GM06990 (cell line): ENCODE results near the gene CD247.

Experiments used
- DNase-seq: peaks from one replicate; pipeline ENCODE4 v3.0.0-alpha.2; 2011; ENCODE audit not compliant: insufficient read length; ENCODE audit errors: extremely low read depth
- H3K27me3 ChIP-seq: replicated peaks from 2 replicates; pipeline ENCODE4 v1.6.0; 2011; ENCODE audit warnings: low read length; ENCODE audit not compliant: control insufficient read depth, insufficient read depth
- H3K36me3 ChIP-seq: 2 replicates; pipeline ENCODE4 v1.5.1; 2011; ENCODE audit warnings: low read length; ENCODE audit not compliant: control insufficient read depth, insufficient read depth
- H3K4me3 ChIP-seq: replicated peaks from 2 replicates; pipeline ENCODE4 v1.5.1; 2011; ENCODE audit warnings: low read depth, mild to moderate bottlenecking, control low read depth, low read length
- TF ChIP-seq, protein P1 (sequence below): IDR thresholded peaks from 2 replicates; pipeline ENCODE4 v1.5.1; 2011; ENCODE audit warnings: low read length, control low read depth, mild to moderate bottlenecking, inconsistent platforms; ENCODE audit not compliant: insufficient read depth, poor library complexity, severe bottlenecking

CD247 gene

DNA sequence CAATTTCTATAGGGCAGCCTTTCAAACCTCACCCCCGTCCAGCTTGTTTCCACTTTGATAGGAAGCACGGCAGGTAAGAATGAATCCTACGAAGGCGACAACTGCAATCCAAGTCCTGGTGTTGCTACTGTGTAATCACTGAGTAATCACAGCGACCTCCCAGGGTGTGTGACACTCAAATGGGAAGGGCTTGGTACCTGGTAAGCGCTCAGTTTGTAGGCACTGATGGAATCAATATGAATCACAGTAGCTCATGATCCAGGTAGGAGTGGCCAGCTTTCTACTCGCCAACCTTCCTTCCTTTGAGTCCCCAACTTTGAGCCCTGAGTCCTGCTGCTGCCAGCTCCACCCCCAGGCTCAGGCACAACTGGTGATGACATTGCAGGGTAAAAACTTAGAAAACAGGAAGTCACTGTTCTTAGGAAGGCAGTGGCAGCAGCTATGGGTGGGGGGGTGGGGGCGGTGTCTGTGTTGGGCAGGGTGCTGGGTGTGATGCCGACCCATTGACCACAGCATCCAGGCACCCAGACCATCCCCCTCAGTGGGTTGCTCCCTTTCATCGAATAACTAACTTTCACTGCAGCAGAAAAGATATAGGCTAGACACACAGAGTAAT, 70.7 kb downstream of the CD247 start:
- no peaks in the 10 kb centered on the region for H3K27me3 ChIP-seq
- no peaks in the 10 kb centered on the region for H3K36me3 ChIP-seq
- H3K4me3 ChIP-seq: no peak overlapping the region
- DNase-seq: peak; percentile 35
- TF ChIP-seq, protein P1, sequence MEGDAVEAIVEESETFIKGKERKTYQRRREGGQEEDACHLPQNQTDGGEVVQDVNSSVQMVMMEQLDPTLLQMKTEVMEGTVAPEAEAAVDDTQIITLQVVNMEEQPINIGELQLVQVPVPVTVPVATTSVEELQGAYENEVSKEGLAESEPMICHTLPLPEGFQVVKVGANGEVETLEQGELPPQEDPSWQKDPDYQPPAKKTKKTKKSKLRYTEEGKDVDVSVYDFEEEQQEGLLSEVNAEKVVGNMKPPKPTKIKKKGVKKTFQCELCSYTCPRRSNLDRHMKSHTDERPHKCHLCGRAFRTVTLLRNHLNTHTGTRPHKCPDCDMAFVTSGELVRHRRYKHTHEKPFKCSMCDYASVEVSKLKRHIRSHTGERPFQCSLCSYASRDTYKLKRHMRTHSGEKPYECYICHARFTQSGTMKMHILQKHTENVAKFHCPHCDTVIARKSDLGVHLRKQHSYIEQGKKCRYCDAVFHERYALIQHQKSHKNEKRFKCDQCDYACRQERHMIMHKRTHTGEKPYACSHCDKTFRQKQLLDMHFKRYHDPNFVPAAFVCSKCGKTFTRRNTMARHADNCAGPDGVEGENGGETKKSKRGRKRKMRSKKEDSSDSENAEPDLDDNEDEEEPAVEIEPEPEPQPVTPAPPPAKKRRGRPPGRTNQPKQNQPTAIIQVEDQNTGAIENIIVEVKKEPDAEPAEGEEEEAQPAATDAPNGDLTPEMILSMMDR: no peak

DNA sequence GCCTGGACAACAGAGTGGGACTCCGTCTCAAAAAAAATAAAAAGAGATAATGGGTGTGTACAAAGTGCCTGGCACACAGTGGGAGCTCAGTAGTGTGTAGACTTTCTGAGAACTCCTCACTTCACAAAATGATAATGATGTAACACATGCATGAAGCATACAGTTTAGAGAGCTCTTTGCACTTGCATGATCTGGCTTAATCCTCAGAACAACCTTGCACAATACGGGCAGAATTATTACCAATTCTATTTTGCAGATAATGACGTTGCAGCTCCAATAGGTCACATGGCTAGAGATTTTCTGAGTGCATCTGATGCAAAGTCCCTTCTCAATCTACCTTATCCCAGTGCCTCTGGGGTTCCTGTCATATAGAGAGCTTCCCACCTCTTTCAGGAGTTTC, 71.4 kb downstream of the CD247 start:
- H3K4me3 ChIP-seq: no peak overlapping the region
- TF ChIP-seq, protein P1: no peak
- no peaks in the 10 kb centered on the region for H3K27me3 ChIP-seq
- no peak for DNase-seq
- H3K36me3 ChIP-seq: no peaks in the 10 kb centered on the region

DNA sequence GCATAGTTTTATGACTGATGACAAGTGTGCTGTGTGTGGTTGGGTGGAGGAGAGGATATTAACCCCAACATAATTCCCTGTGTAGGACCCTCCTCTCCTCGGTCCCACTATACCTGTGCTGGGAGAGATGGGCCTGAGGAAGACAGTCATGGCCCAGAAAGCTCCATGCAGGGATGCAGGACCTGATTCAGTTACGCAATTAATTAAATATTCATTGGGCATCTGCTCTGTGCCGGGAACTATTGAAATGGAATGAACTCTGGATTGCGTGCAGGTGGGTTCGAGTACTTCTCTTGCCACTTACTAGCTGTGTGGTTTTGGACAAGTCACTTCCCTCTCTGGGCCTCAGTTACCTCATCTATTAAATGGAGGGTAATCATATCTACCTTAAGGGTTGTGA, 74.6 kb downstream of the CD247 start:
- DNase-seq: no peak
- H3K27me3 ChIP-seq: no peaks in the 10 kb centered on the region
- TF ChIP-seq, protein P1: no peak
- H3K36me3 ChIP-seq: no peaks in the 10 kb centered on the region
- no peak overlapping the region for H3K4me3 ChIP-seq

DNA sequence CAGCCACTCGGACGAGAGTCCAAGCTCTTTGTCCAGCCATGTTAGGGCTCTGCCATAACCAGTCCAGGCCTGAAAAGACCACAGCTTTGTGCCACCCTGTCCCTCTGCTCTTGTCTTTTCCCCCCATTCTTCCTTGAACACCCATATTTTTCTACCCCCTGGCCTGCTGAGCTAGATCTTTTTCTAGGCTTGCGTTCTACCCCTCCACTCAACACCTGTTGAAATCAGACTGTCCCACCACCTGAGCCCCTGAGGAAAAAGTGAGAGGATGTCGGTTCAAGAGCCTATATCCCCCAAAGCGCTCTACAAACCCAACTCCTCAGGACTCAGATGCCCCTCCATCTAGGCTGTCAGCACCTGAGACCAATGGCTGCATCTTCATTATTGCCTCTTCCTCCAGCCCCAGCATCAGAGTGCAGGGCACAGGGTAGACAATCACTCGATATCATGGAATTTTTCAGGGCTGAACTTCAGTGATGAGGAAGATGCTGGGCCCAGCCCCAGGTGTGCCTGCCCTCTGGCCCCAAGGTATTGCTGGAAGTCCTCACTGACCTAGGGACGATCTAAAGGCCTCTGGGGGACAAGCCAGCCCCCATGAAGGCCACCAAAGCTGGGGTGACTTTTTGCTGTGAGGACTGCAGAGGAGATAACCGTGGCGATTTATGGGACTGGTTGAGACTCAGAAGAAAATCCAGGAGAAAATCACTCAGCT, 75.3 kb downstream of the CD247 start:
- no peaks in the 10 kb centered on the region for H3K36me3 ChIP-seq
- DNase-seq: no peak
- TF ChIP-seq, protein P1: no peak

DNA sequence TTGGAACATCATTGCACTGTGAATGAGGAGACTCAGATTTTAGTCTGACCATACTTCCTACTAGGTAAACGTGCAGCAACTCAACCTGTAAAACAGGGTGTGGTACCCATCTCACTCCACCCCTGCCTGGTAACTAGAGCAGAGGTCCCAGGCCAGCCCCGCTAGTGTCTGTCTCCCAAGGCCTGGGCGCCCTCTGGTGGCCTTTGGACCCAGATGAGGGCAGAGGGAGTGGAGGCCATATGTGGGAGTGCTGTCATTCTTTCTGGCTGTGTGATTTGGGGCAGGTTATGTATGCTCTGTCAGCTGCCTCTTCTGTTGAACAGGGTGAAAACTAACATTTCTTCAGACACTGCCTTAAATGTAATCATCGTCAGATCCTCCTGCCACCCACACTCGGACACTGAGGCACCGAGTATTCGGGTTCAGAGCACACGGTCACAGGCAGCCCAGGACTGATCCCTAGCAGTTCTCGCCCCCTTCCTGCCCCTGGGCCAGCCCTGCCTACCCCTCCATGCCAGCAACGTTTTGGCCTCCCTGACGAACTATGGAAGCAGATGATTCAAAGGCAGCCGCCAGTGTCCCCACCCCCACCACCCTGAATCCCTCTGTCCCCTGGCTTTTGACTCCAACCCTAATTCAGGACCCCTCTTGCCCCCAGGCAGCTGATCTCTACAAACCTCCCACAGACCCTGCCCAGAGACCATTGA, 76.0 kb downstream of the CD247 start:
- Histone ChIP-seq H3K4me3 (no peak overlapping the region), H3K27me3 (no peaks in the 10 kb centered on the region), H3K36me3 (no peaks in the 10 kb centered on the region)
- TF ChIP-seq, protein P1: peak; percentile 92
- DNase-seq: peak; percentile 55

More for the DNA sequence above, 75.3 kb downstream of the CD247 start:
- no peak overlapping the region for H3K4me3 ChIP-seq
- H3K27me3 ChIP-seq: no peaks in the 10 kb centered on the region
